OCI-LY7 (cell line): ENCODE measurements around the gene KIF1A.
"Not testable (repeated sequence)": the region's sequence is repeated elsewhere in the genome, so short reads cannot be mapped to it uniquely, and the experiment has no call there.

ENCODE experiments used
- CTCF ChIP-seq: fragments of 200-600 bp; sonication (generic); conservative IDR thresholded peaks from 2 replicates; pipeline ENCODE4 v1.5.1; 2014; ENCODE audit warnings: mild to moderate bottlenecking, antibody characterized with exemption, low read length, moderate library complexity, mixed read lengths
- EZH2phosphoT487 ChIP-seq: fragments of 200-600 bp; sonication (generic); IDR thresholded peaks from 2 replicates; pipeline ENCODE4 v1.6.1; 2018; ENCODE audit warnings: low read depth, borderline replicate concordance, mild to moderate bottlenecking, mixed run types, antibody characterized with exemption, low read length, moderate library complexity, mixed read lengths

GRCh38 chr2:240678043-240678442 lies 142.0 kb downstream of the KIF1A start:
- TF ChIP-seq CTCF, EZH2phosphoT487: not testable (repeated sequence)
